Psoas muscle (tissue), 8 donors: ENCODE data around the gene NKX2-4. TPM values are rescaled to one million over a fixed set of nuclear protein-coding genes. Genes with fewer than 3 reads are reported as not detected.

Experiments
- ATAC-seq, 4 donors: fragments of 200-7000 bp; cut with Tn5 transposase; one replicate each; pipeline ENCODE4 v1.9.1; 2020; ENCODE audit warnings: moderate library complexity in 3 of 4, mild to moderate bottlenecking in 2 of 4
- DNase-seq, 2 donors: peaks; one replicate each; pipeline ENCODE4 v3.0.0-alpha.2; 2020
- H3K27ac ChIP-seq: fragments of 200-600 bp; one replicate; pipeline ENCODE4 v1.8.0; 2022
- H3K27me3 ChIP-seq, 3 donors: fragments of 200-600 bp in 1 of 3; one replicate each; pipeline versions ENCODE4 v1.6.1 to v1.8.0; 2013 to 2022; ENCODE audit warnings: low read length in 2 of 3, mild to moderate bottlenecking in 2 of 3, moderate library complexity in 1 of 3; ENCODE audit not compliant: insufficient read depth in 3 of 3
- H3K36me3 ChIP-seq, 2 donors: fragments of 200-600 bp in 1 of 2; one replicate each; pipeline versions ENCODE4 v1.6.1 to v1.8.0; 2013 to 2022; ENCODE audit warnings: low read depth in 1 of 2, mild to moderate bottlenecking in 1 of 2, moderate library complexity in 1 of 2; ENCODE audit not compliant: insufficient read depth in 1 of 2
- H3K4me1 ChIP-seq: fragments of 200-600 bp; one replicate; pipeline ENCODE4 v1.8.0; 2022
- H3K4me3 ChIP-seq: fragments of 200-600 bp; one replicate; pipeline ENCODE4 v1.8.0; 2022; ENCODE audit warnings: mild to moderate bottlenecking
- H3K9me3 ChIP-seq: fragments of 200-600 bp; one replicate; pipeline ENCODE4 v1.8.0; 2022
- CTCF ChIP-seq: fragments of 200-600 bp; IDR thresholded peaks from one replicate; pipeline ENCODE4 v1.8.0; 2022; ENCODE audit warnings: antibody characterized with exemption
- WGBS, 3 donors: extraction: QIAGEN DNeasy Blood & Tissue Kit; methylation state at CpG; one replicate each; pipeline versions ENCODE4 v1.1.6 to v1.1.7; 2013; 5-methylcytosine and 5-hydroxymethylcytosine counted together
- intact Hi-C, 2 donors: fragments of 100-400 bp; cut with DNase I; formaldehyde crosslinking; loops; one replicate each; pipeline versions ENCODE4 v1.11.0 to v1.14.2; 2022
- polyA plus RNA-seq, 3 donors: library from polyadenylated mRNA; stranded (reverse); fragments of 200-250 nt; gene quantifications; one replicate each; pipeline ENCODE4 v1.2.3, GENCODE V29; 2013
- total RNA-seq, 4 donors: library from RNA; stranded (reverse); fragmentation: NEBNext Ultra II Directional in 2 of 4; extraction: Animal tissue kit (Norgen Biotek cat#: 25700) in 2 of 4; gene quantifications; one replicate each; pipeline versions ENCODE4 v1.2.1 to v1.2.4, GENCODE V29; 2021 to 2023
- donor health status: healthy with polysubstance abuse.
- donor health status: DM: no; HTN: no; CAD: no; lungs with moderate emphysema.
- donor health status: Bipolar disorder and iron deficiency.
- donor health status: healthy.
- donor health status: DM: yes; HTN: yes; CAD: no.
- donor health status: DM: no; HTN: no; CAD: no.
- donor health status: DM: no; HTN: no; CAD: no.
- donor health status: DM: yes; HTN: yes; CAD: no.

NKX2-4 gene
- total and polyA plus RNA-seq, 7 donors: not detected

- Histone ChIP-seq H3K4me3 (no peak overlapping the region), H3K36me3 (peaks cover 0 to 12% of the 10 kb centered on the region in 2 donors), H3K4me1 (peaks cover 5% of the 10 kb centered on the region), H3K27ac (no peak overlapping the region), H3K9me3 (no peaks in the 10 kb centered on the region), H3K27me3 (peaks cover 6 to 86% (median 26%) of the 10 kb centered on the region in 3 donors)
- WGBS, 3 donors: 24 to 34% (median 25%) methylated on average over 3 of the region's 3 CpGs
- TF ChIP-seq CTCF: no peak
- no peak for DNase-seq
- ATAC-seq: no peak
- intact Hi-C loops: loop anchor here in 1 of 2 donors (10.0 kb wide), 1 partner anchor 160 kb away; no protein-coding TSS in a partner anchor
These were observed 2.8 kb downstream of the NKX2-4 start for GRCh38 chr20:21394551-21394950.

GRCh38 chr20:21393816-21394519, 3.4 kb downstream of the NKX2-4 start:
- H3K4me3 ChIP-seq: no peak overlapping the region
- H3K4me1 ChIP-seq: peaks cover 5% of the 10 kb centered on the region
- WGBS, 3 donors: 53 to 63% (median 59%) methylated on average over 4 of the region's 4 CpGs
- no peak for DNase-seq
- H3K9me3 ChIP-seq: no peaks in the 10 kb centered on the region
- no peak overlapping the region for H3K27ac ChIP-seq
- H3K36me3 ChIP-seq: peaks cover 0 to 18% of the 10 kb centered on the region in 2 donors
- H3K27me3 ChIP-seq: peaks cover 6 to 80% (median 26%) of the 10 kb centered on the region in 3 donors
- TF ChIP-seq CTCF: no peak
- intact Hi-C loops: loop anchor here in 1 of 2 donors (10.0 kb wide), 1 partner anchor 159 kb away; no protein-coding TSS in a partner anchor
- no peak for ATAC-seq

- 59 to 77% (median 74%) methylated on average over 4 of the region's 4 CpGs for WGBS, 3 donors
- Histone ChIP-seq H3K4me3 (no peak overlapping the region), H3K9me3 (no peaks in the 10 kb centered on the region), H3K4me1 (peaks cover 5% of the 10 kb centered on the region), H3K27ac (no peak overlapping the region), H3K27me3 (peaks cover 6 to 72% (median 26%) of the 10 kb centered on the region in 3 donors), H3K36me3 (peaks cover 0 to 26% of the 10 kb centered on the region in 2 donors)
- intact Hi-C loops: loop anchor here in 1 of 2 donors (10.0 kb wide), 1 partner anchor 158 kb away; no protein-coding TSS in a partner anchor
- TF ChIP-seq CTCF: no peak
- DNase-seq (no peak), ATAC-seq (no peak)
These were observed 4.2 kb downstream of the NKX2-4 start for GRCh38 chr20:21393166-21393565.

GRCh38 chr20:21391972-21392352, 5.4 kb downstream of the NKX2-4 start:
- no peak for DNase-seq
- 33 to 48% (median 44%) methylated on average over 10 of the region's 10 CpGs for WGBS, 3 donors
- no peaks in the 10 kb centered on the region for H3K9me3 ChIP-seq
- peaks cover 5% of the 10 kb centered on the region for H3K4me1 ChIP-seq
- no peak overlapping the region for H3K4me3 ChIP-seq
- peaks cover 0 to 38% of the 10 kb centered on the region in 2 donors for H3K36me3 ChIP-seq
- TF ChIP-seq CTCF: no peak
- ATAC-seq: no peak
- peaks cover 6 to 60% (median 17%) of the 10 kb centered on the region in 3 donors for H3K27me3 ChIP-seq
- H3K27ac ChIP-seq: no peak overlapping the region
- intact Hi-C loops: loop anchor here in 1 of 2 donors (10.0 kb wide), 1 partner anchor 157 kb away; no protein-coding TSS in a partner anchor
